A549 (cell line): ENCODE results near the gene S100A13. TPM values are rescaled to one million over a fixed set of nuclear protein-coding genes. Genes with fewer than 3 reads are reported as not detected.

Source experiments
- ATAC-seq, 2 experiments: fragments of 200-7000 bp in 1 of 2; fragments of >200 bp in 1 of 2; cut with Nextera tagmentation in 1 of 2; cut with Tn5 transposase in 1 of 2; 3 replicates each; pipeline versions ENCODE4 v1.8.0 to v1.9.1; 2018 to 2020; ENCODE audit warnings: mild to moderate bottlenecking in 1 of 2, moderate library complexity in 1 of 2
- CTCF ChIA-PET: fragments of 300-600 bp; sonication (Branson Sonifier 250); formaldehyde crosslinking; extraction: SDS; loops from one replicate; lab custom pipeline; 2021; ENCODE audit warnings: antibody characterized with exemption, inconsistent platforms; lab: Yijun Ruan, JAX
- POLR2A ChIA-PET: fragments of 350-600 bp; formaldehyde crosslinking; extraction: SDS; loops from one replicate; lab custom pipeline; 2021; ENCODE audit warnings: antibody characterized with exemption, inconsistent platforms; lab: Yijun Ruan, JAX
- DNase-seq, 2 experiments: peaks; one replicate each; pipeline versions ENCODE4 v3.0.0 to v3.0.0-alpha.2; 2011 to 2016; ENCODE audit warnings: low read depth in 1 of 2, low spot score in 1 of 2
- FAIRE-seq: peaks from 2 replicates; lab custom pipeline; 2011; peaks lifted over from hg19 to GRCh38; lab: Jason Lieb, UNC
- H3K27ac ChIP-seq, 2 experiments: fragments of >200 bp; sonication (Bioruptor Twin); formaldehyde crosslinking; 3 replicates each; pipeline ENCODE4 v1.5.1; 2016 to 2017
- H3K4me1 ChIP-seq: fragments of >200 bp; sonication (Bioruptor Twin); formaldehyde crosslinking; 3 replicates; pipeline ENCODE4 v1.6.1; 2016
- H3K4me2 ChIP-seq: fragments of >200 bp; sonication (Bioruptor Twin); formaldehyde crosslinking; 3 replicates; pipeline ENCODE4 v1.6.1; 2016
- H3K4me3 ChIP-seq: fragments of >200 bp; sonication (Bioruptor Twin); formaldehyde crosslinking; 3 replicates; pipeline ENCODE4 v1.5.1; 2016
- H3K9me3 ChIP-seq: fragments of >200 bp; sonication (Bioruptor Twin); formaldehyde crosslinking; 3 replicates; pipeline ENCODE4 v1.6.1; 2016
- BCL3 ChIP-seq: fragments of >200 bp; sonication (Bioruptor Twin); formaldehyde crosslinking; IDR thresholded peaks from 3 replicates; pipeline ENCODE4 v1.6.1; 2016
- CEBPB ChIP-seq, 2 experiments: fragments of >200 bp in 1 of 2; sonication (Bioruptor Twin) in 1 of 2; formaldehyde crosslinking in 1 of 2; IDR thresholded peaks; 2 replicates each; pipeline ENCODE4 v1.6.1; 2012 to 2016
- EHMT2 ChIP-seq: fragments of 200-600 bp; sonication (generic); IDR thresholded peaks from 2 replicates; pipeline ENCODE4 v1.6.1; 2016; ENCODE audit warnings: antibody characterized with exemption, low read depth, mild to moderate bottlenecking, moderate library complexity
- ESRRA ChIP-seq: fragments of 150-350 bp; IDR thresholded peaks from 2 replicates; pipeline ENCODE4 v1.6.1; 2014; ENCODE audit warnings: mild to moderate bottlenecking, low read length, borderline replicate concordance
- FOSB ChIP-seq: fragments of 250-450 bp; sonication (Bioruptor Pico); IDR thresholded peaks from 2 replicates; pipeline ENCODE4 v1.5.0; 2020; ENCODE audit warnings: mild to moderate bottlenecking, moderate library complexity
- FOSL2 ChIP-seq, 2 experiments: fragments of 450-650 bp in 1 of 2; fragments of >200 bp in 1 of 2; sonication (Bioruptor Twin) in 1 of 2; formaldehyde crosslinking; IDR thresholded peaks; 2 replicates each; pipeline versions ENCODE4 v1.5.0 to v1.6.1; 2016 to 2020; ENCODE audit warnings: mild to moderate bottlenecking in 1 of 2, moderate library complexity in 1 of 2
- HDAC2 ChIP-seq: fragments of 200-600 bp; sonication (generic); IDR thresholded peaks from 2 replicates; pipeline ENCODE4 v1.6.1; 2016
- HEYL ChIP-seq: fragments of 250-450 bp; sonication (Bioruptor Pico); IDR thresholded peaks from 2 replicates; pipeline ENCODE4 v1.8.0; 2021; ENCODE audit warnings: mild to moderate bottlenecking, moderate library complexity
- HOXB5 ChIP-seq: fragments of 250-450 bp; sonication (Bioruptor Pico); IDR thresholded peaks from 2 replicates; pipeline ENCODE4 v1.5.0; 2020; ENCODE audit warnings: mild to moderate bottlenecking, moderate library complexity
- JUN ChIP-seq, 2 experiments: fragments of >200 bp; sonication (Bioruptor Twin); formaldehyde crosslinking; IDR thresholded peaks; 2 replicates in 1 of 2; 3 replicates in 1 of 2; pipeline ENCODE4 v1.6.1; 2016 to 2017
- KDM1A ChIP-seq: fragments of 200-600 bp; sonication (generic); IDR thresholded peaks from 2 replicates; pipeline ENCODE4 v1.6.1; 2016; ENCODE audit warnings: low read depth, mild to moderate bottlenecking
- KDM5A ChIP-seq: fragments of 200-600 bp; sonication (generic); IDR thresholded peaks from 2 replicates; pipeline ENCODE4 v1.6.1; 2016; ENCODE audit warnings: antibody characterized with exemption, mild to moderate bottlenecking
- MAFK ChIP-seq: fragments of 450-650 bp; IDR thresholded peaks from 2 replicates; pipeline ENCODE4 v1.6.1; 2014; ENCODE audit not compliant: partially characterized antibody
- MAZ ChIP-seq: fragments of 150-350 bp; IDR thresholded peaks from 2 replicates; pipeline ENCODE4 v1.6.1; 2014; ENCODE audit warnings: antibody characterized with exemption, low read depth, low read length, borderline replicate concordance
- POLR2AphosphoS2 ChIP-seq: conservative IDR thresholded peaks from 2 replicates; pipeline ENCODE4 v1.6.1; 2012; ENCODE audit warnings: low read length, improper control_type of control experiment, inconsistent platforms
- REST ChIP-seq: fragments of 200-600 bp; sonication (generic); IDR thresholded peaks from 2 replicates; pipeline ENCODE4 v1.6.1; 2016; ENCODE audit warnings: antibody characterized with exemption, mild to moderate bottlenecking, moderate library complexity
- ZC3H11A ChIP-seq: fragments of 450-650 bp; IDR thresholded peaks from 2 replicates; pipeline ENCODE4 v1.6.1; 2014; ENCODE audit warnings: antibody characterized with exemption, mild to moderate bottlenecking
- ZFP36 ChIP-seq: fragments of 450-650 bp; IDR thresholded peaks from 2 replicates; pipeline ENCODE4 v1.6.1; 2014; ENCODE audit warnings: borderline replicate concordance; ENCODE audit not compliant: partially characterized antibody
- ZNF302 ChIP-seq: fragments of 250-450 bp; sonication (Bioruptor Pico); IDR thresholded peaks from 2 replicates; pipeline ENCODE4 v1.9.0; 2021; ENCODE audit warnings: inconsistent platforms, mild to moderate bottlenecking, moderate library complexity
- ZSCAN20 ChIP-seq: fragments of 250-450 bp; sonication (Bioruptor Pico); IDR thresholded peaks from 2 replicates; pipeline ENCODE4 v1.8.0; 2022; ENCODE audit warnings: mild to moderate bottlenecking, moderate library complexity
- WGBS: methylation state at CpG from one replicate; pipeline ENCODE4 v1.1.6; 2017; ENCODE audit errors: missing lambda C conversion rate; 5-methylcytosine and 5-hydroxymethylcytosine counted together
- polyA plus RNA-seq, 4 experiments: library from polyadenylated mRNA; depleted of rRNA in 3 of 4; stranded (reverse); fragments of >200 nt; fragmentation: RNase III in 1 of 4; extraction: RNeasy Plus Mini Kit Qiagen cat#74134 plus additional on column Dnase treatment in 1 of 4; gene quantifications; 2 replicates in 3 of 4; 3 replicates in 1 of 4; pipeline ENCODE4 v1.2.3, GENCODE V29; 2011 to 2017
- TF ChIP-seq, protein P1 (sequence below): IDR thresholded peaks from 2 replicates; pipeline ENCODE4 v1.6.1; 2012; ENCODE audit warnings: low read depth, borderline replicate concordance
- TF ChIP-seq, protein P2 (sequence below): fragments of 250-450 bp; sonication (Bioruptor Pico); IDR thresholded peaks from 2 replicates; pipeline ENCODE4 v1.5.0; 2020; ENCODE audit warnings: low read depth, mild to moderate bottlenecking, moderate library complexity

S100A13 gene
- polyA plus RNA-seq, 2 of the 4 experiments (the other 2 are of a cell fraction) = 113 to 129 TPM

DNA sequence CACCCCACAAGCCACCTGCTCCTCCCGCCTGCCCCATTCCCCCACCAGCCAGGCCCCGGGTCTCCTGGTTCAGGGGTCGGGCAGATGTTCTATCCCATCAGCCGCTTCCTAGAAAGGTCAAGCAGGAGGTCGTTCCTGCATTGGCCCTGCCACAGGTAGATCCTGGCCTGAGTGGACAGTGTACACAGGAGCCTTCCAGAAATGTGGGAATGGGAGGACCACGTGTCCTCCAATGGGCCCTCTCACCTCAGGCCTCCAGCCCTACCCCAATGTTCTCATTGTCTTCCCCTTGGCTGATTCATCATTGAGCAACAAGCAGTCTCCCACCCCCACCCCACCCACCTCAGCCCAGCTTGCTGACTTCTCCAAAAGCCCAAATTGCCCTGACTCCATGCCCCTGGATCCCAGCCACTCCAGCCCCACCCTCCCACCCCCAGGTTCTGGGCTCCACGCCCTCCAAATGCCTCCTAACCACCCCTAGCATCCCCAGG, 16.4 kb downstream of the S100A13 start:
- FAIRE-seq = no peak

GRCh38 chr1:153610334-153610733, 17.0 kb downstream of the S100A13 start:
- TF ChIP-seq JUN (IDR thresholded peaks at IDR 0.05) (no peak), ESRRA (no peak), FOSL2 (IDR thresholded peaks at IDR 0.05) (no peak), FOSL2 (CRISPR knock-in tag; IDR thresholded peaks at IDR 0.05) (peak; percentile 25; the same call in 1 of the 2 replicates), FOSB (CRISPR knock-in tag) (no peak), MAZ (no peak)
- Histone ChIP-seq H3K27ac (peak overlapping the region; percentile 91 to 96), H3K4me3 (peak overlapping the region; percentile 68; the same call in 2 of the 3 replicates), H3K4me1 (peaks cover 50% of the 10 kb centered on the region), H3K9me3 (no peaks in the 10 kb centered on the region), H3K4me2 (peak overlapping the region; percentile 96)
- no peak for FAIRE-seq
- peak in 1 of 2 experiments; percentile 29 for DNase-seq
- ChIA-PET POLR2A (interaction anchor here (1.5 to 4.7 kb wide), 2 partner anchors 17 to 24 kb away, joined by 6 to 39 read pairs; partner anchors contain the start of genes CHTOP and S100A13), CTCF (interaction anchor here (0.9 to 7.9 kb wide), 7 partner anchors 10 to 258 kb away, joined by 3 to 57 read pairs (median 5); partner anchors contain the start of genes S100A1 and S100A13)
- WGBS = 29% methylated on average over 4 of the region's 4 CpGs
- ATAC-seq = no peak

More for the DNA sequence above, 16.4 kb downstream of the S100A13 start:
- DNase-seq (peak in 1 of 2 experiments; percentile 31), ATAC-seq (no peak)
- CTCF ChIA-PET = interaction anchor here (0.9 to 7.9 kb wide), 7 partner anchors 11 to 259 kb away, joined by 3 to 57 read pairs (median 5); partner anchors contain the start of genes S100A1 and S100A13
- TF ChIP-seq, protein P1, sequence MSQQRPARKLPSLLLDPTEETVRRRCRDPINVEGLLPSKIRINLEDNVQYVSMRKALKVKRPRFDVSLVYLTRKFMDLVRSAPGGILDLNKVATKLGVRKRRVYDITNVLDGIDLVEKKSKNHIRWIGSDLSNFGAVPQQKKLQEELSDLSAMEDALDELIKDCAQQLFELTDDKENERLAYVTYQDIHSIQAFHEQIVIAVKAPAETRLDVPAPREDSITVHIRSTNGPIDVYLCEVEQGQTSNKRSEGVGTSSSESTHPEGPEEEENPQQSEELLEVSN = no peak
- peak in 1 of 2 experiments; percentile 41; a peak in 1 of 4 replicates for TF ChIP-seq CEBPB (IDR thresholded peaks at IDR 0.05)
- no peak for TF ChIP-seq ZNF302 (CRISPR knock-in tag)
- no peaks in the 10 kb centered on the region for H3K9me3 ChIP-seq
- peaks cover 50% of the 10 kb centered on the region for H3K4me1 ChIP-seq
- POLR2A ChIA-PET = interaction anchor here (4.7 kb wide), 1 partner anchor 16 kb away, joined by 39 read pairs; the partner anchor contains the start of gene S100A13
- H3K4me2 ChIP-seq = peak overlapping the region; percentile 96
- H3K4me3 ChIP-seq = peak overlapping the region; percentile 68
- WGBS = 45% methylated on average over 4 of the region's 7 CpGs
- H3K27ac ChIP-seq = peak overlapping the region; percentile 91 to 96

DNA sequence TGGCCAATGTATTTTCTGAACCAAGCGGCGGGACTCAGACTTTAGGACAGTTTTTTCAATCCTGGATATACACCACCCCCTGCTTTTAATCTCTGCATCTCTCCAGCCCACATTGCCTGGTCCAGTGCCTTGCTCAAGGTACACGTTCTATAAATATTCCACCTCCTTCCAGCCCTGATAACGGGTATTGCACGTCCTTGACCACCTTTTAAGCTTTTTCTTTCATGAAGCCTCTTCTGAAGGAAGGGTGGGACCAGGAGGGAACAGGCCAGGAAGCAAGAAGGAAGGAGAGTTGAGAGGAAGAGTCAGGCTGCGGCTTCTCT, 17.8 kb downstream of the S100A13 start:
- peak overlapping the region; percentile 96 for H3K4me2 ChIP-seq
- WGBS = 21% methylated on average over 6 of the region's 6 CpGs
- ChIA-PET CTCF (interaction anchor here (1.7 to 7.9 kb wide), 3 partner anchors 17 to 37 kb away, joined by 3 to 57 read pairs (median 33); partner anchors contain the start of genes S100A1 and S100A13), POLR2A (interaction anchor here (0.6 to 4.7 kb wide), 3 partner anchors 18 to 67 kb away, joined by 3 to 39 read pairs (median 6); partner anchors contain the start of genes CHTOP and S100A13)
- DNase-seq (no peak), ATAC-seq (peak in 1 of 2 experiments; percentile 6; a peak in 1 of 6 replicates), FAIRE-seq (no peak)
- H3K4me1 ChIP-seq = peaks cover 49% of the 10 kb centered on the region
- peak overlapping the region; percentile 45; the same call in 2 of the 3 replicates for H3K4me3 ChIP-seq
- peak overlapping the region; percentile 91 to 96 for H3K27ac ChIP-seq
- no peak for TF ChIP-seq REST
- no peak for TF ChIP-seq FOSL2 (IDR thresholded peaks at IDR 0.05)
- no peak for TF ChIP-seq FOSL2 (CRISPR knock-in tag; IDR thresholded peaks at IDR 0.05)
- no peak for TF ChIP-seq ZSCAN20
- TF ChIP-seq HOXB5 (CRISPR knock-in tag) = no peak
- no peak for TF ChIP-seq HDAC2
- no peak for TF ChIP-seq EHMT2
- TF ChIP-seq HEYL (CRISPR knock-in tag) = no peak
- no peak for TF ChIP-seq MAFK
- TF ChIP-seq, protein P1 = no peak
- no peak for TF ChIP-seq ZC3H11A
- TF ChIP-seq, protein P2, sequence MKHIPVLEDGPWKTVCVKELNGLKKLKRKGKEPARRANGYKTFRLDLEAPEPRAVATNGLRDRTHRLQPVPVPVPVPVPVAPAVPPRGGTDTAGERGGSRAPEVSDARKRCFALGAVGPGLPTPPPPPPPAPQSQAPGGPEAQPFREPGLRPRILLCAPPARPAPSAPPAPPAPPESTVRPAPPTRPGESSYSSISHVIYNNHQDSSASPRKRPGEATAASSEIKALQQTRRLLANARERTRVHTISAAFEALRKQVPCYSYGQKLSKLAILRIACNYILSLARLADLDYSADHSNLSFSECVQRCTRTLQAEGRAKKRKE (CRISPR knock-in tag) = no peak
- no peak for TF ChIP-seq ZFP36
- no peak for TF ChIP-seq MAZ
- TF ChIP-seq BCL3 = no peak
- no peak for TF ChIP-seq FOSB (CRISPR knock-in tag)
- TF ChIP-seq POLR2AphosphoS2 = no peak
- no peak for TF ChIP-seq KDM1A
- TF ChIP-seq KDM5A = no peak
- no peaks in the 10 kb centered on the region for H3K9me3 ChIP-seq
